GM12878 (cell line): ENCODE measurements around the gene HSPB6. TPM values are rescaled to one million over a fixed set of nuclear protein-coding genes. Genes with fewer than 3 reads are reported as not detected.

ENCODE experiments used
- ATAC-seq: fragments of 200-7000 bp; cut with Tn5 transposase; 3 replicates; pipeline ENCODE4 v1.9.1; 2020; ENCODE audit warnings: mild to moderate bottlenecking, moderate library complexity
- BruUV-seq: library from RNA; stranded (reverse); fragments of 400-500 nt; replicated peaks from 2 replicates; lab custom pipeline; 2021; lab: Mats Ljungman, UMichigan
- CTCF ChIA-PET: fragments of 300-600 bp; sonication (Branson Sonifier 250); formaldehyde crosslinking; extraction: SDS; loops from one replicate; lab custom pipeline; 2021; ENCODE audit warnings: inconsistent platforms; lab: Yijun Ruan, JAX
- POLR2A ChIA-PET: fragments of 350-600 bp; formaldehyde crosslinking; extraction: SDS; loops from one replicate; lab custom pipeline; 2021; ENCODE audit warnings: inconsistent platforms; lab: Charles Lee
- RAD21 ChIA-PET: fragments of 300-600 bp; sonication (Branson Sonifier 250); formaldehyde crosslinking; loops from one replicate; lab custom pipeline; 2023; ENCODE audit warnings: antibody characterized with exemption; ENCODE audit not compliant: unreplicated experiment; lab: Charles Lee
- SMC1A ChIA-PET: fragments of 300-600 bp; sonication (Branson Sonifier 250); formaldehyde crosslinking; loops from one replicate; lab custom pipeline; 2023; ENCODE audit not compliant: unreplicated experiment, uncharacterized antibody; lab: Charles Lee
- DNase-seq: peaks from one replicate; pipeline ENCODE4 v3.0.0-alpha.2; 2011; ENCODE audit warnings: low read depth, low spot score
- FAIRE-seq: peaks from 3 replicates; lab custom pipeline; 2011; peaks lifted over from hg19 to GRCh38; lab: Jason Lieb, UNC
- H2AFZ ChIP-seq: 2 replicates; pipeline ENCODE4 v1.6.0; 2011; ENCODE audit warnings: low read depth, low read length, control low read depth; ENCODE audit not compliant: control insufficient read depth
- H3K27ac ChIP-seq: 2 replicates; pipeline ENCODE4 v1.5.1; 2011; ENCODE audit warnings: control low read depth; ENCODE audit not compliant: control insufficient read depth, insufficient read depth
- H3K27me3 ChIP-seq, 2 experiments: replicated peaks in 1 of 2; 2 replicates each; pipeline versions ENCODE4 v1.6.0 to v1.6.1; 2011; ENCODE audit warnings: low read length in 1 of 2; ENCODE audit not compliant: control insufficient read depth in 2 of 2, insufficient read depth in 2 of 2
- H3K36me3 ChIP-seq, 2 experiments: 2 replicates each; pipeline ENCODE4 v1.5.1; 2011; ENCODE audit warnings: low read length in 1 of 2; ENCODE audit not compliant: control insufficient read depth in 2 of 2, insufficient read depth in 2 of 2
- H3K4me1 ChIP-seq: 2 replicates; pipeline ENCODE4 v1.6.1; 2011; ENCODE audit warnings: mild to moderate bottlenecking, low read length, moderate library complexity, mixed read lengths; ENCODE audit not compliant: control insufficient read depth, insufficient read depth
- H3K4me2 ChIP-seq: 2 replicates; pipeline ENCODE4 v1.6.0; 2011; ENCODE audit warnings: control low read depth; ENCODE audit not compliant: control insufficient read depth, insufficient read depth
- H3K4me3 ChIP-seq: fragments of 200-600 bp; sonication (generic); 2 replicates; pipeline ENCODE4 v1.5.1; 2016
- H3K79me2 ChIP-seq: 2 replicates; pipeline ENCODE4 v1.6.0; 2011; ENCODE audit warnings: low read length; ENCODE audit not compliant: control insufficient read depth, insufficient read depth
- H3K9ac ChIP-seq: 2 replicates; pipeline ENCODE4 v1.8.0; 2011; ENCODE audit warnings: low read length, control low read depth, mixed read lengths; ENCODE audit not compliant: control insufficient read depth, insufficient read depth
- H3K9me3 ChIP-seq: replicated peaks from 3 replicates; pipeline ENCODE4 v1.5.1; 2011; ENCODE audit warnings: mild to moderate bottlenecking, low read length; ENCODE audit not compliant: control insufficient read depth, insufficient read depth
- H4K20me1 ChIP-seq: 2 replicates; pipeline ENCODE4 v1.6.0; 2011; ENCODE audit not compliant: control insufficient read depth, insufficient read depth
- BHLHE40 ChIP-seq, 2 experiments: fragments of 450-650 bp in 1 of 2; IDR thresholded peaks; 2 replicates each; pipeline ENCODE4 v1.6.1; 2011 to 2017; ENCODE audit warnings: low read depth in 2 of 2, borderline replicate concordance in 1 of 2, improper control_type of control experiment in 1 of 2, low read length in 1 of 2, mild to moderate bottlenecking in 1 of 2
- CHD4 ChIP-seq: fragments of 200-600 bp; sonication (generic); IDR thresholded peaks from 2 replicates; pipeline ENCODE4 v1.6.1; 2016; ENCODE audit warnings: mild to moderate bottlenecking
- ETV6 ChIP-seq, 2 experiments: fragments of 450-650 bp in 1 of 2; IDR thresholded peaks in 1 of 2; conservative IDR thresholded peaks in 1 of 2; 2 replicates each; pipeline ENCODE4 v1.6.1; 2014; ENCODE audit warnings: antibody characterized with exemption in 1 of 2, borderline replicate concordance in 1 of 2, low read depth in 1 of 2, mild to moderate bottlenecking in 1 of 2, moderate library complexity in 1 of 2
- NRF1 ChIP-seq: conservative IDR thresholded peaks from 2 replicates; pipeline ENCODE4 v1.6.1; 2011; ENCODE audit warnings: mild to moderate bottlenecking, low read depth, low read length, improper control_type of control experiment
- WGBS: methylation state at CpG from one replicate; pipeline ENCODE4 v1.1.6; 2016; ENCODE audit warnings: low lambda C conversion rate; ENCODE audit not compliant: insufficient replicate concordance, insufficient coverage; ENCODE audit errors: missing lambda C conversion rate; 5-methylcytosine and 5-hydroxymethylcytosine counted together
- in situ Hi-C: fragments of 300-500 bp; cut with MboI; formaldehyde crosslinking; loops from 9 replicates; pipeline ENCODE4 v1.14.3; 2018; ENCODE audit warnings: mixed read lengths
- intact Hi-C: fragments of 100-400 bp; cut with micrococcal nuclease; formaldehyde crosslinking; loops from one replicate; pipeline ENCODE4 v1.14.2; 2022; ENCODE audit not compliant: unreplicated experiment
- polyA plus RNA-seq, 11 experiments: library from polyadenylated mRNA; depleted of rRNA in 4 of 11; unstranded in 6 of 11; stranded (reverse) in 5 of 11; fragments of >200 nt; fragmentation: Nextera tagmentation in 4 of 11; fragmentation: Illumina TruSeq in 1 of 11; extraction: Ambion mirVana in 4 of 11; extraction: Trizol in 1 of 11; gene quantifications; 1 replicate in 1 of 11; 2 replicates in 10 of 11; pipeline versions ENCODE4 v1.2.1 to v1.2.3, GENCODE V29; 2011 to 2016; ENCODE audit warnings: inconsistent platforms in 2 of 11, missing spikeins in 2 of 11, low read depth in 1 of 11
- total RNA-seq, 4 experiments: library from RNA; depleted of rRNA in 3 of 4; stranded (reverse); fragments of >200 nt in 3 of 4; fragmentation: Illumina TruSeq in 1 of 4; extraction: Trizol in 1 of 4; gene quantifications; 2 replicates each; pipeline versions ENCODE4 v1.2.1 to v1.2.3, GENCODE V29; 2013 to 2021

HSPB6 gene
- total and polyA plus RNA-seq, 10 of the 15 experiments (the other 5 are each of a cell fraction or from before 2014, with no cell fraction given) = 0.09 to 1.6 (median 0.36) TPM; not detected in 4

DNA sequence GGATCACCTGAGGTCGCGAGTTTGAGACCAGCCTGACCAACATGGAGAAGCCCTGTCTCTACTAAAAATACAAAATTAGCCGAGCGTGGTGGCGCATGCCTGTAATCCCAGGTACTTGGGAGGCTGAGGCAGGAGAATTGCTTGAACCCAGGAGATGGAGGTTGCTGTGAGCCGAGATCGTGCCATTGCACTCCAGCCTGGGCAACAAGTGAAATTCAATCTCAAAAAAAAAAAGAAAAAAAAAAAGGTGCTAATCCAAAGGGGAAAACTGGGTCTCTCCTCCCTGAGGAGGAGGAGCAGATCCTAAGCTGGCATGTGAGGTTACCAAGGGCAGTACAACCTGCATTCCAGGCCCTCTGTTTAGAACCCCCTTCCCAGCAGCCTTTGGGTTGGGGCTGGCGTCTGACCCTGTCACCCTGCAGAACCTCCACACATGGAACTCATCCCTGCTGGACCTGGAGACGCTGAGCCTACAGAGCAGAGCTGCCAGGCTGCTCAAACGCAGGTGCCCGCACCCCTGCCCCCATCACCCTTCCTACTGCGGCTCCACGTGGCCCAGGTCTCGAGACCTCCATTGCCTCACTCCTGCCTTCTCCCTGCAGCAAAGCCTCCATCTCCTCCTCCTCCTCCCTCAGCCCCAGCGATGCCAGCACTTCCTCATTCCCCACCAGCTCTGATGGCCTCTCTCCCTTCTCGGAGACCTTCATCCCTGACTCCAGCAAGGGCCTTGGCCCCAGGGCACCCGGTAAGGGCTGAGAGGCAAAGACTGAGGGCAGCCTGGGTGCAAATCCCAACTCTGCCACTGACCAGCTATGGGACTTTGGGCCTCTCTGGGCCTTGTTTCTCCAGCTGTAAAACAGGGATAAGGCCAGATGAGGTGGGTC, 7.8 kb upstream of the HSPB6 start (continued):
- TF ChIP-seq BHLHE40 (IDR thresholded peaks at IDR 0.05; ENCODE audit: borderline replicate concordance in 1 of 2, low read depth in 2 of 2, low read length in 1 of 2) = no peak
- no peak for TF ChIP-seq ETV6 (conservative IDR thresholded peaks at IDR 0.05 in 1 of 2, IDR thresholded peaks at IDR 0.05 in 1 of 2; ENCODE audit: borderline replicate concordance in 1 of 2, low read depth in 1 of 2)
- TF ChIP-seq, all 136 proteins: peak for 0

GRCh38 chr19:35760711-35761349, 4.0 kb upstream of the HSPB6 start:
- SMC1A ChIA-PET = interaction anchor here (0.7 kb wide), 1 partner anchor 66 kb away, joined by 3 read pairs; no protein-coding TSS in a partner anchor
- RAD21 ChIA-PET = no interaction called here
- Histone ChIP-seq H3K4me2 (no peak overlapping the region), H3K9me3 (no peaks in the 10 kb centered on the region), H3K27ac (no peak overlapping the region), H3K4me1 (peaks cover 15% of the 10 kb centered on the region), H3K4me3 (no peak overlapping the region), H4K20me1 (no peaks in the 10 kb centered on the region), H3K27me3 (no peaks in the 10 kb centered on the region), H3K9ac (no peak overlapping the region), H3K36me3 (peaks cover 1 to 13% of the 10 kb centered on the region in 2 experiments; a peak in 2 of 4 replicates), H3K79me2 (peaks cover 11% of the 10 kb centered on the region), H2AFZ (no peak overlapping the region)
- 81% methylated on average over 4 of the region's 4 CpGs for WGBS
- ATAC-seq = no peak
- in situ Hi-C loops = no loop called here
- intact Hi-C loops = no loop called here
- POLR2A ChIA-PET = interaction anchor here (1.1 kb wide), 2 partner anchors 10 to 13 kb away, joined by 3 read pairs; partner anchors contain the start of gene LIN37
- BruUV-seq = no TSS peak
- TF ChIP-seq NRF1 (no peak), CHD4 (no peak)
- DNase-seq = no peak
- CTCF ChIA-PET = no interaction called here
- no peak for FAIRE-seq
